T47D (cell line): ENCODE results near the gene RFPL2.
"Not testable (repeated sequence)": the region's sequence is repeated elsewhere in the genome, so short reads cannot be mapped to it uniquely, and the experiment has no call there.

Source experiments
- DNase-seq, 2 experiments: peaks; one replicate each; pipeline versions ENCODE4 v3.0.0 to v3.0.0-alpha.2; 2011 to 2012; ENCODE audit warnings: low read depth in 1 of 2, low spot score in 1 of 2
- JUND ChIP-seq: IDR thresholded peaks from 2 replicates; pipeline ENCODE4 v1.6.1; 2012; ENCODE audit warnings: low read depth
- in situ Hi-C: cut with HindIII; loops from 2 replicates; pipeline ENCODE4 v1.10.0; 2016; ENCODE audit warnings: low sequenced_read_pairs, low pct_unique_long_range_greater_than_20kb

RFPL2 gene

GRCh38 chr22:32144496-32145274, 60.2 kb downstream of the RFPL2 start:
- DNase-seq, result no peak
- in situ Hi-C loops, result no loop called here
- TF ChIP-seq JUND, result no peak

GRCh38 chr22:32142600-32142999, 62.3 kb downstream of the RFPL2 start:
- DNase-seq, result no peak
- TF ChIP-seq JUND, result no peak
- in situ Hi-C loops, result no loop called here

DNA sequence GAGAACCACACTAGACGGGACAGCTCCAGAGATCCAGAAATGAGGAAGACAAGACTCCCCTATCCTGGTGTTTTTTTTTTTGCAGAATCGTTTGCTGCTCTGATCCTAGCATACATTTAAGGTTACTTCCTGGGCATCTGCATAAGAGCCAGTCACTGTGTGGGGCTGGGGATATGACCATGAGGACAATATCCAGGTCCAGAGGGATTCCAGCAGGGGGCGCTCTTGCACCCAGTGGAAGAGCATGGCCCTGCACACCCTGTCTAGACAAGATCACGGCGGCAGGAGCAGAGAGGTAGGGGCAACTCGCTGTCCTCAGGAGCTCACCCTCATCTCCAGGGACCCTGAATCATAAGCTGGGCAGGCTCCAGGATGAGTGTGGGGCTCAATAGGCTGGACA, 64.2 kb downstream of the RFPL2 start:
- DNase-seq, in situ Hi-C loops: not testable (repeated sequence)
